Osteocyte (in vitro differentiated cells): ENCODE results near the gene KRT39. TPM values are rescaled to one million over a fixed set of nuclear protein-coding genes. Genes with fewer than 3 reads are reported as not detected.

Source experiments
- DNase-seq: peaks from one replicate; pipeline ENCODE4 v3.0.0; 2021; ENCODE audit warnings: mixed read lengths; ENCODE audit not compliant: unreplicated experiment; ENCODE audit errors: extremely low spot score
- H3K27ac Mint-ChIP-seq: one replicate; pipeline ENCODE4 v1.8.0; 2021; ENCODE audit warnings: mild to moderate bottlenecking, mixed read lengths; ENCODE audit not compliant: unreplicated experiment
- H3K27me3 Mint-ChIP-seq: one replicate; pipeline ENCODE4 v1.8.0; 2021; ENCODE audit warnings: mixed read lengths; ENCODE audit not compliant: unreplicated experiment
- H3K36me3 Mint-ChIP-seq: one replicate; pipeline ENCODE4 v1.8.0; 2021; ENCODE audit warnings: mixed read lengths; ENCODE audit not compliant: unreplicated experiment
- H3K4me1 Mint-ChIP-seq: one replicate; pipeline ENCODE4 v1.8.0; 2021; ENCODE audit warnings: mixed read lengths; ENCODE audit not compliant: unreplicated experiment
- H3K4me3 Mint-ChIP-seq: one replicate; pipeline ENCODE4 v1.8.0; 2021; ENCODE audit warnings: mild to moderate bottlenecking, moderate library complexity, mixed read lengths; ENCODE audit not compliant: unreplicated experiment
- H3K9me3 Mint-ChIP-seq: one replicate; pipeline ENCODE4 v1.8.0; 2021; ENCODE audit warnings: mixed read lengths; ENCODE audit not compliant: unreplicated experiment
- CTCF ChIP-seq: fragments of 200-600 bp; sonication (generic); IDR thresholded peaks from 2 replicates; pipeline ENCODE4 v1.5.0; 2021; ENCODE audit warnings: antibody characterized with exemption, mild to moderate bottlenecking, moderate library complexity
- total RNA-seq: library from RNA; stranded (reverse); gene quantifications from 2 replicates; pipeline ENCODE4 v1.2.1, GENCODE V29; 2021

The KRT39 gene
- total RNA-seq, 1 donor from 2014 or later: not detected

- no peak overlapping the region for H3K27ac Mint-ChIP-seq
- no peak for DNase-seq
- no peak overlapping the region for H3K4me3 Mint-ChIP-seq
- no peaks in the 10 kb centered on the region for H3K27me3 Mint-ChIP-seq
- H3K36me3 Mint-ChIP-seq: no peaks in the 10 kb centered on the region
- TF ChIP-seq CTCF: no peak
- peaks cover 14% of the 10 kb centered on the region for H3K4me1 Mint-ChIP-seq
- H3K9me3 Mint-ChIP-seq: no peaks in the 10 kb centered on the region
These were observed 50.4 kb downstream of the KRT39 start for GRCh38 chr17:40916366-40916765.

GRCh38 chr17:40915721-40916256 is 51.0 kb downstream of the KRT39 start:
- no peak for TF ChIP-seq CTCF
- Mint-ChIP-seq H3K4me1 (peaks cover 19% of the 10 kb centered on the region), H3K36me3 (no peaks in the 10 kb centered on the region), H3K9me3 (no peaks in the 10 kb centered on the region), H3K27ac (peak overlapping the region; percentile 28), H3K4me3 (no peak overlapping the region), H3K27me3 (no peaks in the 10 kb centered on the region)
- DNase-seq: no peak

- no peak for TF ChIP-seq CTCF
- Mint-ChIP-seq H3K36me3 (no peaks in the 10 kb centered on the region), H3K9me3 (no peaks in the 10 kb centered on the region), H3K4me1 (peaks cover 25% of the 10 kb centered on the region), H3K27me3 (no peaks in the 10 kb centered on the region), H3K27ac (peak overlapping the region; percentile 29), H3K4me3 (no peak overlapping the region)
- DNase-seq: no peak
These were observed 51.5 kb downstream of the KRT39 start for GRCh38 chr17:40915199-40915661.

GRCh38 chr17:40914075-40914855 is 52.5 kb downstream of the KRT39 start:
- no peaks in the 10 kb centered on the region for H3K9me3 Mint-ChIP-seq
- peaks cover 34% of the 10 kb centered on the region for H3K4me1 Mint-ChIP-seq
- H3K4me3 Mint-ChIP-seq: no peak overlapping the region
- DNase-seq: no peak
- H3K27me3 Mint-ChIP-seq: no peaks in the 10 kb centered on the region
- no peak for TF ChIP-seq CTCF
- no peak overlapping the region for H3K27ac Mint-ChIP-seq
- H3K36me3 Mint-ChIP-seq: no peaks in the 10 kb centered on the region

GRCh38 chr17:40912486-40913210 is 54.1 kb downstream of the KRT39 start:
- no peak overlapping the region for H3K4me3 Mint-ChIP-seq
- no peak overlapping the region for H3K27ac Mint-ChIP-seq
- H3K36me3 Mint-ChIP-seq: no peaks in the 10 kb centered on the region

More at GRCh38 chr17:40912486-40913210, 54.1 kb downstream of the KRT39 start:
- Mint-ChIP-seq H3K9me3 (no peaks in the 10 kb centered on the region), H3K27me3 (no peaks in the 10 kb centered on the region), H3K4me1 (peaks cover 38% of the 10 kb centered on the region)
- TF ChIP-seq CTCF: no peak
- DNase-seq: no peak
